Measurements from ENCODE around the gene CALHM6. TPM values are rescaled to one million over a fixed set of nuclear protein-coding genes. Genes with fewer than 3 reads are reported as not detected.

Gene CALHM6
- total RNA-seq, 1 donor from 2014 or later = not detected

- FAIRE-seq (no peak), DNase-seq (ENCODE audit: low read depth) (no peak)
- Mint-ChIP-seq H3K27me3 (ENCODE audit: low read depth, unreplicated experiment) (no peaks in the 10 kb centered on the region), H3K4me3 (ENCODE audit: unreplicated experiment) (no peak overlapping the region), H3K4me1 (ENCODE audit: low read depth, unreplicated experiment) (no peaks in the 10 kb centered on the region), H3K9me3 (ENCODE audit: unreplicated experiment) (no peaks in the 10 kb centered on the region), H3K27ac (ENCODE audit: unreplicated experiment) (no peak overlapping the region), H3K36me3 (ENCODE audit: low read depth, unreplicated experiment) (peaks cover 13% of the 10 kb centered on the region)
- H3K79me2 ChIP-seq (ENCODE audit: insufficient read depth, low read length) = no peaks in the 10 kb centered on the region
- H3K27ac ChIP-seq (ENCODE audit: low read depth, low read length) = no peak overlapping the region
- no peaks in the 10 kb centered on the region for H3K4me1 ChIP-seq (ENCODE audit: insufficient read depth, low read length)
- H2AFZ ChIP-seq (ENCODE audit: low read depth, low read length) = no peak overlapping the region
- no peaks in the 10 kb centered on the region for H3K27me3 ChIP-seq (ENCODE audit: insufficient read depth, low read length)
- H3K4me2 ChIP-seq (ENCODE audit: low read length) = no peak overlapping the region
- no peaks in the 10 kb centered on the region for H4K20me1 ChIP-seq (ENCODE audit: insufficient read depth, low read length)
- no peak for TF ChIP-seq EZH2 (IDR thresholded peaks at IDR 0.05; ENCODE audit: insufficient read depth, low read length)
- TF ChIP-seq CTCF (IDR thresholded peaks at IDR 0.05; ENCODE audit: insufficient read depth, low read depth, low read length) = no peak
- H3K4me3 ChIP-seq (ENCODE audit: insufficient read depth, low read depth, low read length) = no peak overlapping the region
- no peak overlapping the region for H3K9ac ChIP-seq (ENCODE audit: low read length)
- no peaks in the 10 kb centered on the region for H3K9me3 ChIP-seq (ENCODE audit: insufficient read depth, low read depth, low read length)
- peaks cover 29% of the 10 kb centered on the region for H3K36me3 ChIP-seq (ENCODE audit: insufficient read depth, low read length)
Observed at GRCh38 chr6:116429111-116429510, 32.1 kb upstream of the CALHM6 start.

GRCh38 chr6:116430860-116431259 lies 30.3 kb upstream of the CALHM6 start:
- TF ChIP-seq EZH2 (IDR thresholded peaks at IDR 0.05; ENCODE audit: insufficient read depth, low read length) = no peak
- TF ChIP-seq CTCF (IDR thresholded peaks at IDR 0.05; ENCODE audit: insufficient read depth, low read depth, low read length) = no peak
- no peaks in the 10 kb centered on the region for H3K79me2 ChIP-seq (ENCODE audit: insufficient read depth, low read length)
- FAIRE-seq (peak; percentile 20), DNase-seq (ENCODE audit: low read depth) (no peak)
- Mint-ChIP-seq H3K9me3 (ENCODE audit: unreplicated experiment) (no peaks in the 10 kb centered on the region), H3K4me3 (ENCODE audit: unreplicated experiment) (no peak overlapping the region), H3K27me3 (ENCODE audit: low read depth, unreplicated experiment) (no peaks in the 10 kb centered on the region), H3K27ac (ENCODE audit: unreplicated experiment) (no peak overlapping the region), H3K4me1 (ENCODE audit: low read depth, unreplicated experiment) (no peaks in the 10 kb centered on the region), H3K36me3 (ENCODE audit: low read depth, unreplicated experiment) (peaks cover 15% of the 10 kb centered on the region)
- H3K36me3 ChIP-seq (ENCODE audit: insufficient read depth, low read length) = peaks cover 29% of the 10 kb centered on the region
- H3K9me3 ChIP-seq (ENCODE audit: insufficient read depth, low read depth, low read length) = no peaks in the 10 kb centered on the region
- no peak overlapping the region for H3K4me3 ChIP-seq (ENCODE audit: insufficient read depth, low read depth, low read length)
- no peaks in the 10 kb centered on the region for H3K27me3 ChIP-seq (ENCODE audit: insufficient read depth, low read length)
- no peak overlapping the region for H3K27ac ChIP-seq (ENCODE audit: low read depth, low read length)
- H3K4me2 ChIP-seq (ENCODE audit: low read length) = no peak overlapping the region
- H3K9ac ChIP-seq (ENCODE audit: low read length) = no peak overlapping the region
- H4K20me1 ChIP-seq (ENCODE audit: insufficient read depth, low read length) = no peaks in the 10 kb centered on the region
- H2AFZ ChIP-seq (ENCODE audit: low read depth, low read length) = no peak overlapping the region
- no peaks in the 10 kb centered on the region for H3K4me1 ChIP-seq (ENCODE audit: insufficient read depth, low read length)

- H3K27ac Mint-ChIP-seq (ENCODE audit: unreplicated experiment) = no peak overlapping the region
- no peak for DNase-seq (ENCODE audit: low read depth)
Observed at GRCh38 chr6:116431964-116432595, 29.1 kb upstream of the CALHM6 start.

More at GRCh38 chr6:116431964-116432595, 29.1 kb upstream of the CALHM6 start:
- no peaks in the 10 kb centered on the region for H3K4me1 Mint-ChIP-seq (ENCODE audit: low read depth, unreplicated experiment)
- no peak overlapping the region for H3K27ac ChIP-seq (ENCODE audit: low read depth, low read length)
- TF ChIP-seq EZH2 (IDR thresholded peaks at IDR 0.05; ENCODE audit: insufficient read depth, low read length) = no peak
- TF ChIP-seq CTCF (IDR thresholded peaks at IDR 0.05; ENCODE audit: insufficient read depth, low read depth, low read length) = no peak
- H3K4me3 Mint-ChIP-seq (ENCODE audit: unreplicated experiment) = no peak overlapping the region
- H3K9me3 Mint-ChIP-seq (ENCODE audit: unreplicated experiment) = no peaks in the 10 kb centered on the region
- no peaks in the 10 kb centered on the region for H3K79me2 ChIP-seq (ENCODE audit: insufficient read depth, low read length)
- H3K36me3 ChIP-seq (ENCODE audit: insufficient read depth, low read length) = peaks cover 33% of the 10 kb centered on the region
- no peaks in the 10 kb centered on the region for H3K4me1 ChIP-seq (ENCODE audit: insufficient read depth, low read length)
- no peaks in the 10 kb centered on the region for H3K27me3 ChIP-seq (ENCODE audit: insufficient read depth, low read length)
- H3K4me3 ChIP-seq (ENCODE audit: insufficient read depth, low read depth, low read length) = no peak overlapping the region
- H3K36me3 Mint-ChIP-seq (ENCODE audit: low read depth, unreplicated experiment) = peaks cover 23% of the 10 kb centered on the region
- H3K4me2 ChIP-seq (ENCODE audit: low read length) = no peak overlapping the region
- H2AFZ ChIP-seq (ENCODE audit: low read depth, low read length) = no peak overlapping the region
- H3K27me3 Mint-ChIP-seq (ENCODE audit: low read depth, unreplicated experiment) = no peaks in the 10 kb centered on the region
- no peak for FAIRE-seq
- no peak overlapping the region for H3K9ac ChIP-seq (ENCODE audit: low read length)
- H4K20me1 ChIP-seq (ENCODE audit: insufficient read depth, low read length) = no peaks in the 10 kb centered on the region
- H3K9me3 ChIP-seq (ENCODE audit: insufficient read depth, low read depth, low read length) = no peaks in the 10 kb centered on the region
